K562 (cell line): ENCODE results near the gene TUBB1. TPM values are rescaled to one million over a fixed set of nuclear protein-coding genes. Genes with fewer than 3 reads are reported as not detected.

Experiments
- AFF4 ChIP-seq: sonication (generic); formaldehyde crosslinking; IDR thresholded peaks from 2 replicates; pipeline ENCODE4 v1.8.0; 2023; ENCODE audit warnings: mild to moderate bottlenecking, missing genetic modification reagents
- BRD4 ChIP-seq: fragments of 200-600 bp; sonication (generic); IDR thresholded peaks from 2 replicates; pipeline ENCODE4 v1.6.1; 2017; ENCODE audit warnings: inconsistent platforms
- CCAR2 ChIP-seq: fragments of 200-400 bp; formaldehyde crosslinking; IDR thresholded peaks from 2 replicates; pipeline ENCODE4 v1.6.1; 2017; ENCODE audit warnings: mild to moderate bottlenecking, low read depth, low read length
- COPS2 ChIP-seq: fragments of 450-650 bp; conservative IDR thresholded peaks from 2 replicates; pipeline ENCODE4 v1.6.1; 2016; ENCODE audit warnings: mild to moderate bottlenecking, moderate library complexity
- ELF4 ChIP-seq: fragments of 450-650 bp; formaldehyde crosslinking; IDR thresholded peaks from 2 replicates; pipeline ENCODE4 v1.4.0; 2022; ENCODE audit warnings: missing genetic modification characterization
- FOXK1 ChIP-seq: sonication (generic); formaldehyde crosslinking; IDR thresholded peaks from 2 replicates; pipeline ENCODE4 v1.8.0; 2022; ENCODE audit warnings: missing genetic modification reagents, mild to moderate bottlenecking, borderline replicate concordance
- GABPB1 ChIP-seq: sonication (generic); formaldehyde crosslinking; IDR thresholded peaks from 2 replicates; pipeline ENCODE4 v1.8.0; 2022; ENCODE audit warnings: mild to moderate bottlenecking, missing genetic modification reagents
- MCM3 ChIP-seq: fragments of 450-650 bp; IDR thresholded peaks from 2 replicates; pipeline ENCODE4 v1.6.1; 2016
- MXI1 ChIP-seq: IDR thresholded peaks from 2 replicates; pipeline ENCODE4 v1.6.1; 2011; ENCODE audit warnings: low read depth, mild to moderate bottlenecking, improper control_type of control experiment, low read length
- MYC ChIP-seq, 2 experiments: fragments of 250-450 bp in 1 of 2; sonication (Bioruptor Pico) in 1 of 2; IDR thresholded peaks; 2 replicates each; pipeline versions ENCODE4 v1.5.1 to v1.6.1; 2012 to 2021; ENCODE audit warnings: low read depth in 2 of 2, borderline replicate concordance in 1 of 2, improper control_type of control experiment in 1 of 2, low read length in 1 of 2, mild to moderate bottlenecking in 1 of 2, moderate library complexity in 1 of 2
- PTRF ChIP-seq: fragments of 450-650 bp; IDR thresholded peaks from 2 replicates; pipeline ENCODE4 v1.6.1; 2016; ENCODE audit warnings: mild to moderate bottlenecking, missing genetic modification characterization, missing compliant biosample characterization
- RB1 ChIP-seq: fragments of 450-650 bp; IDR thresholded peaks from 2 replicates; pipeline ENCODE4 v1.6.1; 2017; ENCODE audit warnings: low read depth, mild to moderate bottlenecking
- STAT6 ChIP-seq: sonication (generic); formaldehyde crosslinking; IDR thresholded peaks from 2 replicates; pipeline ENCODE4 v1.8.1; 2023; ENCODE audit warnings: mild to moderate bottlenecking, missing genetic modification reagents
- ZKSCAN3 ChIP-seq: fragments of 250-450 bp; sonication (Bioruptor Pico); IDR thresholded peaks from 2 replicates; pipeline ENCODE4 v1.4.0; 2020
- ZNF347 ChIP-seq: fragments of 450-650 bp; formaldehyde crosslinking; IDR thresholded peaks from 2 replicates; pipeline ENCODE4 v1.4.0; 2020; ENCODE audit warnings: low read depth, mild to moderate bottlenecking, moderate library complexity
- ZNF79 ChIP-seq: fragments of 250-450 bp; sonication (Bioruptor Pico); IDR thresholded peaks from 2 replicates; pipeline ENCODE4 v1.4.0; 2020; ENCODE audit warnings: low read depth, mild to moderate bottlenecking, moderate library complexity
- polyA plus RNA-seq, 8 experiments: library from polyadenylated mRNA; depleted of rRNA in 4 of 8; stranded (reverse) in 5 of 8; unstranded in 3 of 8; fragments of >200 nt; fragmentation: Nextera tagmentation in 2 of 8; fragmentation: Illumina TruSeq in 1 of 8; extraction: Ambion mirVana in 2 of 8; extraction: Trizol in 1 of 8; gene quantifications; 2 replicates each; pipeline versions ENCODE4 v1.2.1 to v1.2.3, GENCODE V29; 2011 to 2014; ENCODE audit warnings: inconsistent platforms in 1 of 8, missing spikeins in 1 of 8
- total RNA-seq, 7 experiments: library from RNA; depleted of rRNA in 6 of 7; stranded (reverse); fragments of >200 nt in 6 of 7; fragmentation: Illumina TruSeq in 2 of 7; extraction: Trizol in 2 of 7; gene quantifications; 2 replicates each; pipeline versions ENCODE4 v1.2.1 to v1.2.3, GENCODE V29; 2011 to 2021; ENCODE audit warnings: low replicate concordance in 1 of 7
- TF ChIP-seq, protein P1 (sequence below), 2 experiments: fragments of 250-450 bp in 1 of 2; fragments of 450-650 bp in 1 of 2; sonication (Bioruptor Pico) in 1 of 2; IDR thresholded peaks; 2 replicates each; pipeline versions ENCODE4 v1.6.1 to v1.8.0; 2016 to 2021; ENCODE audit warnings: mild to moderate bottlenecking in 2 of 2, moderate library complexity in 2 of 2, missing compliant biosample characterization in 1 of 2, missing genetic modification characterization in 1 of 2
- TF ChIP-seq, protein P2 (sequence below): fragments of 450-650 bp; formaldehyde crosslinking; IDR thresholded peaks from 2 replicates; pipeline ENCODE4 v1.4.0; 2020; ENCODE audit warnings: mild to moderate bottlenecking, moderate library complexity

TUBB1 gene
- total and polyA plus RNA-seq, 9 of the 15 experiments (the other 6 are each of a cell fraction or from before 2014, with no cell fraction given) = 1.5 to 3.9 (median 2.4) TPM

DNA sequence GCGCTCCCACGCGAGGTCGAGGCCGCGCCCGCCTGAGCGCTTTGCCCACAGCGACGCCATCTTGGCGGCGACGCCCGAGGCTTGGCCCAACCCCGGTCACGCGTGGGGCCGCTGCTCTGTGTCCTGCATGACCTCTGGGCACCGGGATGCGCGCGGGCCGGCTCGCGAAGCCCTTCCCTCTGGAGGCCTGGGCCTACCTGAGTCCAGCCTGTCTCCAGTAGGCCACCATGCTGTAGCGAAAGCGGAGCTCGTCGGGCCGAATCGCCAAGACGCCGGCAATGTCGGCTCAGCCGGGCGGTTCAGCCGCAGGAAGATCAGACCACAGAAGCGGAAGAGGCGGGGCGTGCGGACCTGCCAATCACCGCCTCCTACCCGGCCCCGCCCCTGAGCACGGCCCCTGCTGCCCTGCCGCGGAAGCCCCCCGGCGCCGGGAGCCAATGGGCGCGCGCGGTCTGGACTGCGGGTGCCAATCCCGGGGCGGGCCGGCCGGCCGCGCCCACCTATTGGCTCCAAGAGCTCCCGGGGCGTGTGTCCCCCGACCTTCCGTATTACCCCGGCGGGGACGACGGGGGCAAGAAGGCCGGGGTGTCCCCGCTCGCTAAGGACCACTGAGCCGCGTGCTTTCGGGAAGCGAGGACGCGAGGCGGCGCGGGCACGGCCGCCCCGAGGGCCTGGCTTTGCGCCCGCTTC, 12.9 kb downstream of the TUBB1 start, which contains the start of gene ATP5F1E (continued):
- peak; percentile 88; the same call in 1 of the 2 replicates for TF ChIP-seq ELF4
- no peak for TF ChIP-seq CCAR2
- no peak for TF ChIP-seq COPS2
- peak; percentile 84 for TF ChIP-seq MYC (IDR thresholded peaks at IDR 0.05; ENCODE audit: low read depth, low read length)
- peak; percentile 98 for TF ChIP-seq MYC (CRISPR knock-in tag; IDR thresholded peaks at IDR 0.05; ENCODE audit: borderline replicate concordance, low read depth)
- TF ChIP-seq, protein P1, sequence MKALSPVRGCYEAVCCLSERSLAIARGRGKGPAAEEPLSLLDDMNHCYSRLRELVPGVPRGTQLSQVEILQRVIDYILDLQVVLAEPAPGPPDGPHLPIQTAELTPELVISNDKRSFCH (CRISPR knock-in tag; IDR thresholded peaks at IDR 0.05) = peak; percentile 79; the same call in 1 of the 2 replicates
- TF ChIP-seq, protein P1 (tag; IDR thresholded peaks at IDR 0.05) = peak; percentile 100
- 0 out of 2 replicates have a peak, but pooled peaks have one; percentile 30 for TF ChIP-seq STAT6 (CRISPR knock-in tag)
- TF ChIP-seq GABPB1 = peak; percentile 94
- TF ChIP-seq BRD4 = 0 out of 2 replicates have a peak, but pooled peaks have one; percentile 53
- TF ChIP-seq AFF4 (CRISPR knock-in tag) = peak; percentile 88; the same call in 1 of the 2 replicates
- TF ChIP-seq, protein P2, sequence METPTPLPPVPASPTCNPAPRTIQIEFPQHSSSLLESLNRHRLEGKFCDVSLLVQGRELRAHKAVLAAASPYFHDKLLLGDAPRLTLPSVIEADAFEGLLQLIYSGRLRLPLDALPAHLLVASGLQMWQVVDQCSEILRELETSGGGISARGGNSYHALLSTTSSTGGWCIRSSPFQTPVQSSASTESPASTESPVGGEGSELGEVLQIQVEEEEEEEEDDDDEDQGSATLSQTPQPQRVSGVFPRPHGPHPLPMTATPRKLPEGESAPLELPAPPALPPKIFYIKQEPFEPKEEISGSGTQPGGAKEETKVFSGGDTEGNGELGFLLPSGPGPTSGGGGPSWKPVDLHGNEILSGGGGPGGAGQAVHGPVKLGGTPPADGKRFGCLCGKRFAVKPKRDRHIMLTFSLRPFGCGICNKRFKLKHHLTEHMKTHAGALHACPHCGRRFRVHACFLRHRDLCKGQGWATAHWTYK (CRISPR knock-in tag) = peak; percentile 99
- no peak for TF ChIP-seq ZKSCAN3 (CRISPR knock-in tag)
- peak; percentile 55; the same call in 1 of the 2 replicates for TF ChIP-seq PTRF (tag)
- TF ChIP-seq MXI1 = no peak
- TF ChIP-seq ZNF79 (CRISPR knock-in tag) = peak; percentile 96
- TF ChIP-seq MCM3 = no peak
- TF ChIP-seq ZNF347 (CRISPR knock-in tag) = no peak
- TF ChIP-seq RB1 = peak; percentile 41
- no peak for TF ChIP-seq FOXK1 (CRISPR knock-in tag)
